Colonic mucosa (tissue), 4 donors: ENCODE results near the gene SPATA6L. TPM values are rescaled to one million over a fixed set of nuclear protein-coding genes. Genes with fewer than 3 reads are reported as not detected.

ENCODE experiments used
- DNase-seq: peaks from one replicate; pipeline ENCODE4 v3.0.0-alpha.2; 2020
- H3K27ac ChIP-seq: fragments of 200-600 bp; one replicate; pipeline ENCODE4 v1.8.0; 2021
- H3K27me3 ChIP-seq: fragments of 200-600 bp; one replicate; pipeline ENCODE4 v1.8.0; 2021
- H3K36me3 ChIP-seq: fragments of 200-600 bp; one replicate; pipeline ENCODE4 v1.8.0; 2021
- H3K4me1 ChIP-seq: fragments of 200-600 bp; one replicate; pipeline ENCODE4 v1.8.0; 2021; ENCODE audit warnings: mild to moderate bottlenecking
- H3K4me3 ChIP-seq: fragments of 200-600 bp; one replicate; pipeline ENCODE4 v1.8.0; 2021
- H3K9ac ChIP-seq, 2 donors: one replicate each; pipeline ENCODE4 v1.7.0; 2013; ENCODE audit warnings: control low read depth in 2 of 2, low read depth in 2 of 2, low read length in 2 of 2
- H3K9me3 ChIP-seq: fragments of 200-600 bp; one replicate; pipeline ENCODE4 v1.8.0; 2021
- CTCF ChIP-seq: fragments of 200-600 bp; IDR thresholded peaks from one replicate; pipeline ENCODE4 v1.8.0; 2022; ENCODE audit warnings: antibody characterized with exemption, mild to moderate bottlenecking
- intact Hi-C: fragments of 100-400 bp; cut with DNase I; formaldehyde crosslinking; loops from one replicate; pipeline ENCODE4 v1.14.1; 2022
- total RNA-seq, 2 donors: library from RNA; stranded (reverse); fragmentation: NEBNext Ultra II Directional in 1 of 2; extraction: Animal tissue kit (Norgen Biotek cat#: 25700) in 1 of 2; gene quantifications; one replicate each; pipeline ENCODE4 v1.2.1, GENCODE V29; 2021
- donor health status: healthy.
- donor health status: DM: no; HTN: no; CAD: no.
- donor health status: DM: no; HTN: no; CAD: no.

The SPATA6L gene
- total RNA-seq, 2 donors from 2014 or later, result 5.0 to 6.8 TPM

- intact Hi-C loops, result no loop called here
- TF ChIP-seq CTCF, result no peak
- no peak for DNase-seq
- H3K36me3 ChIP-seq, result no peaks in the 10 kb centered on the region
- H3K4me3 ChIP-seq, result no peak overlapping the region
- H3K9me3 ChIP-seq, result no peaks in the 10 kb centered on the region
- no peaks in the 10 kb centered on the region for H3K4me1 ChIP-seq
- H3K27ac ChIP-seq, result no peak overlapping the region
- no peak overlapping the region for H3K9ac ChIP-seq
- H3K27me3 ChIP-seq, result no peaks in the 10 kb centered on the region
These were observed 75.7 kb downstream of the SPATA6L start for GRCh38 chr9:4590430-4591122.

GRCh38 chr9:4588721-4589120, 77.6 kb downstream of the SPATA6L start:
- Histone ChIP-seq H3K36me3 (no peaks in the 10 kb centered on the region), H3K9me3 (no peaks in the 10 kb centered on the region), H3K27me3 (no peaks in the 10 kb centered on the region), H3K27ac (no peak overlapping the region), H3K9ac (no peak overlapping the region), H3K4me1 (no peaks in the 10 kb centered on the region), H3K4me3 (no peak overlapping the region)
- DNase-seq, result no peak
- TF ChIP-seq CTCF, result no peak
- intact Hi-C loops, result no loop called here

- Histone ChIP-seq H3K27me3 (no peaks in the 10 kb centered on the region), H3K9ac (no peak overlapping the region), H3K36me3 (no peaks in the 10 kb centered on the region), H3K4me3 (no peak overlapping the region), H3K9me3 (no peaks in the 10 kb centered on the region), H3K27ac (no peak overlapping the region), H3K4me1 (no peaks in the 10 kb centered on the region)
- no peak for DNase-seq
- intact Hi-C loops, result no loop called here
- TF ChIP-seq CTCF, result no peak
These were observed 81.1 kb downstream of the SPATA6L start for GRCh38 chr9:4585135-4585534.

GRCh38 chr9:4584636-4585035, 81.6 kb downstream of the SPATA6L start:
- H3K9me3 ChIP-seq, result no peaks in the 10 kb centered on the region
- intact Hi-C loops, result no loop called here

GRCh38 chr9:4583001-4583400, 83.3 kb downstream of the SPATA6L start:
- Histone ChIP-seq H3K36me3 (no peaks in the 10 kb centered on the region), H3K27ac (no peak overlapping the region), H3K9me3 (no peaks in the 10 kb centered on the region), H3K4me3 (no peak overlapping the region), H3K9ac (no peak overlapping the region), H3K4me1 (no peaks in the 10 kb centered on the region), H3K27me3 (no peaks in the 10 kb centered on the region)
- TF ChIP-seq CTCF, result no peak
- no peak for DNase-seq
- intact Hi-C loops, result no loop called here

More at GRCh38 chr9:4584636-4585035, 81.6 kb downstream of the SPATA6L start:
- H3K27ac ChIP-seq, result no peak overlapping the region
- TF ChIP-seq CTCF, result no peak
- no peaks in the 10 kb centered on the region for H3K4me1 ChIP-seq
- no peaks in the 10 kb centered on the region for H3K36me3 ChIP-seq
- H3K4me3 ChIP-seq, result no peak overlapping the region
- H3K27me3 ChIP-seq, result no peaks in the 10 kb centered on the region
- no peak overlapping the region for H3K9ac ChIP-seq
- DNase-seq, result no peak
